BJ (cell line): ENCODE data around the gene OR2T29. TPM values are rescaled to one million over a fixed set of nuclear protein-coding genes. Genes with fewer than 3 reads are reported as not detected.

Experiments used
- CTCF ChIA-PET: fragments of 350-600 bp; formaldehyde crosslinking; extraction: SDS; loops from one replicate; lab custom pipeline; 2021; ENCODE audit warnings: antibody characterized with exemption, inconsistent platforms; lab: Yijun Ruan, JAX
- POLR2A ChIA-PET: fragments of 300-600 bp; sonication (Branson Sonifier 250); formaldehyde crosslinking; extraction: SDS; loops from one replicate; lab custom pipeline; 2021; ENCODE audit warnings: antibody characterized with exemption; lab: Charles Lee
- DNase-seq: peaks from one replicate; pipeline ENCODE4 v3.0.0-alpha.2; 2011; ENCODE audit warnings: low read depth
- H3K27me3 ChIP-seq: 2 replicates; pipeline ENCODE4 v1.6.0; 2011; ENCODE audit warnings: low read length; ENCODE audit not compliant: control insufficient read depth, insufficient read depth
- H3K36me3 ChIP-seq: 2 replicates; pipeline ENCODE4 v1.5.1; 2011; ENCODE audit warnings: low read length; ENCODE audit not compliant: control insufficient read depth, insufficient read depth
- H3K4me3 ChIP-seq: 2 replicates; pipeline ENCODE4 v1.5.1; 2011; ENCODE audit warnings: low read depth, mild to moderate bottlenecking, control low read depth, low read length
- CTCF ChIP-seq: IDR thresholded peaks from 2 replicates; pipeline ENCODE4 v1.5.1; 2011; ENCODE audit warnings: low read depth, mild to moderate bottlenecking, control low read depth, inconsistent platforms, low read length, moderate library complexity; ENCODE audit not compliant: insufficient read depth
- polyA plus RNA-seq: library from polyadenylated mRNA; depleted of rRNA; stranded (reverse); fragments of >200 nt; gene quantifications from 2 replicates; pipeline ENCODE4 v1.2.3, GENCODE V29; 2011

OR2T29 gene
- polyA plus RNA-seq, 1 experiment: not detected

GRCh38 chr1:248596615-248597014 is 34.0 kb upstream of the OR2T29 start:
- ChIA-PET POLR2A (no interaction called here), CTCF (no interaction called here)
- Histone ChIP-seq H3K36me3 (no peaks in the 10 kb centered on the region), H3K4me3 (no peak overlapping the region), H3K27me3 (no peaks in the 10 kb centered on the region)
- TF ChIP-seq CTCF: no peak
- no peak for DNase-seq

GRCh38 chr1:248593226-248593625 is 30.7 kb upstream of the OR2T29 start:
- no peak for TF ChIP-seq CTCF
- POLR2A ChIA-PET: no interaction called here
- Histone ChIP-seq H3K36me3 (no peaks in the 10 kb centered on the region), H3K27me3 (no peaks in the 10 kb centered on the region), H3K4me3 (no peak overlapping the region)
- CTCF ChIA-PET: no interaction called here
- DNase-seq: no peak

GRCh38 chr1:248592655-248593054 is 30.1 kb upstream of the OR2T29 start:
- CTCF ChIA-PET: no interaction called here
- Histone ChIP-seq H3K36me3 (no peaks in the 10 kb centered on the region), H3K27me3 (no peaks in the 10 kb centered on the region), H3K4me3 (no peak overlapping the region)
- POLR2A ChIA-PET: no interaction called here
- TF ChIP-seq CTCF: no peak
- no peak for DNase-seq

- no peaks in the 10 kb centered on the region for H3K27me3 ChIP-seq
- no peak for DNase-seq
- ChIA-PET CTCF (no interaction called here), POLR2A (no interaction called here)
- H3K4me3 ChIP-seq: no peak overlapping the region
- H3K36me3 ChIP-seq: no peaks in the 10 kb centered on the region
- TF ChIP-seq CTCF: no peak
These were observed 27.5 kb upstream of the OR2T29 start for GRCh38 chr1:248590055-248590454.

GRCh38 chr1:248589334-248589733 is 26.8 kb upstream of the OR2T29 start:
- DNase-seq: no peak
- POLR2A ChIA-PET: no interaction called here
- H3K36me3 ChIP-seq: no peaks in the 10 kb centered on the region
- no peak for TF ChIP-seq CTCF
- H3K27me3 ChIP-seq: no peaks in the 10 kb centered on the region
- CTCF ChIA-PET: no interaction called here
- H3K4me3 ChIP-seq: no peak overlapping the region
